Body of pancreas (tissue), 4 donors: ENCODE data around the gene RAD50. TPM values are rescaled to one million over a fixed set of nuclear protein-coding genes. Genes with fewer than 3 reads are reported as not detected.
"Not testable (repeated sequence)": the region's sequence is repeated elsewhere in the genome, so short reads cannot be mapped to it uniquely, and the experiment has no call there.

Source experiments
- ATAC-seq: fragments of 150-250 bp; one replicate; pipeline ENCODE4 v1.9.1; 2016
- DNase-seq, 4 donors: peaks; one replicate each; pipeline ENCODE4 v3.0.0-alpha.2; 2019
- H3K27ac ChIP-seq, 4 donors: fragments of 200-600 bp; sonication (generic); 1 replicate in 3 of 4; 2 replicates in 1 of 4; pipeline versions ENCODE4 v1.5.1 to v1.6.1; 2016 to 2019; ENCODE audit warnings: mild to moderate bottlenecking in 1 of 4, mixed read lengths in 1 of 4, moderate library complexity in 1 of 4
- H3K27me3 ChIP-seq, 2 donors: fragments of 200-600 bp; sonication (generic); one replicate each; pipeline ENCODE4 v1.6.0; 2016; ENCODE audit warnings: mild to moderate bottlenecking in 1 of 2
- H3K36me3 ChIP-seq, 2 donors: fragments of 200-600 bp; sonication (generic); replicated peaks in 1 of 2; 2 replicates each; pipeline ENCODE4 v1.5.1; 2016; ENCODE audit warnings: low read depth in 2 of 2; ENCODE audit not compliant: insufficient read depth in 1 of 2
- H3K4me1 ChIP-seq: fragments of 200-600 bp; sonication (generic); one replicate; pipeline ENCODE4 v1.6.0; 2016
- H3K4me3 ChIP-seq, 2 donors: fragments of 200-600 bp; sonication (generic); 1 replicate in 1 of 2; 2 replicates in 1 of 2; pipeline ENCODE4 v1.5.1; 2016 to 2019
- H3K9me3 ChIP-seq, 3 donors: fragments of 200-600 bp; sonication (generic); 1 replicate in 2 of 3; 2 replicates in 1 of 3; pipeline ENCODE4 v1.5.1; 2016
- POLR2A ChIP-seq, 3 donors: fragments of 450-650 bp; IDR thresholded peaks; one replicate each; pipeline ENCODE4 v1.6.1; 2016; ENCODE audit warnings: antibody characterized with exemption in 3 of 3, mild to moderate bottlenecking in 2 of 3
- WGBS, 2 donors: methylation state at CpG; one replicate each; pipeline ENCODE4 v1.1.5; 2017; 5-methylcytosine and 5-hydroxymethylcytosine counted together
- intact Hi-C: fragments of 100-400 bp; cut with DNase I; formaldehyde crosslinking; loops from one replicate; pipeline ENCODE4 v1.15.1; 2023
- total RNA-seq, 2 donors: library from RNA; depleted of rRNA; stranded (reverse); fragments of >200 nt; gene quantifications; one replicate each; pipeline ENCODE4 v1.1.0, GENCODE V29; 2016
- TF ChIP-seq, protein P1 (sequence below), 7 experiments: fragments of 450-650 bp in 4 of 7; fragments of 200-600 bp in 3 of 7; sonication (generic) in 3 of 7; IDR thresholded peaks; one replicate each; pipeline ENCODE4 v1.5.1; 2016 to 2019; ENCODE audit warnings: antibody characterized with exemption in 7 of 7

RAD50 gene
- total RNA-seq, 2 donors from 2014 or later: 18.7 to 42.5 TPM

DNA sequence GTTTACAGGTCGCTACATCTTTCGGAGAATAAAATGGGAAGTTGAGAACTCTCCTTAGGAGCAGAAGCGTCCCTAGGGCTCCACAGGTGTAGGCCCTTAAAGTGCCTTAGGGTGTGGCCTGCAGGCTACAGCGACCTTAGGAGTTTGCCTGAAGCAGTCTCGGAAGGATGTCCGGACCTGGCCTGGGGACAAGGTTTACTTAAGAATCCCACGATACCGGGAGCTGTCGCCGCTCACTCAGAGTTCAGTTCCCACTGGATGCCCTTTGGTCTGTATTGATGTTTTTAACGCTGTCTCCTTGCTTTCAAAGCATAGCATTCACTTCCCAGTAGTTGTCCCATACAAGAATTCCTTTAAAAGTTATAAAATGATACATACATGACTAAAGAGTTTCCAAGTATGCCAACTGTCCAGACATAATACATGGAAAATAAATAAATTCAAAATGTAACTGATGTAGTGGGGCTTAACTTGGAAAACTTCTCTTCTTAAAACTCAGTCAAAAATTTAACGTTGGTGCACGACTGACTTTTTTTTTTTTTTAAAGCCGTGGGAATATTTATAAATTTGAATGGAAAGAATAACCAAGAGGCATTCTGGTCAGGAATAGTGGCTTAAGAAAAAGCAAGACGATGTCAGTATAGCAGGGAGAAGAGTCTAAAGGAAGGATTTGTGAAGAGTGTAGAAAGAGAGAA lies 848 bp downstream of the RAD50 start:
- ATAC-seq: peak; percentile 57
- Histone ChIP-seq H3K36me3 (no peaks in the 10 kb centered on the region), H3K4me1 (peaks cover 21% of the 10 kb centered on the region), H3K4me3 (peak overlapping the region; percentile 58 to 79), H3K27ac (peak overlapping the region; percentile 52 to 85 (median 80)), H3K27me3 (no peaks in the 10 kb centered on the region), H3K9me3 (no peaks in the 10 kb centered on the region)
- intact Hi-C loops: no loop called here
- peak; percentile 37 to 54 (median 44) for DNase-seq
- no peak for TF ChIP-seq POLR2A (IDR thresholded peaks at IDR 0.05)
- TF ChIP-seq, protein P1, sequence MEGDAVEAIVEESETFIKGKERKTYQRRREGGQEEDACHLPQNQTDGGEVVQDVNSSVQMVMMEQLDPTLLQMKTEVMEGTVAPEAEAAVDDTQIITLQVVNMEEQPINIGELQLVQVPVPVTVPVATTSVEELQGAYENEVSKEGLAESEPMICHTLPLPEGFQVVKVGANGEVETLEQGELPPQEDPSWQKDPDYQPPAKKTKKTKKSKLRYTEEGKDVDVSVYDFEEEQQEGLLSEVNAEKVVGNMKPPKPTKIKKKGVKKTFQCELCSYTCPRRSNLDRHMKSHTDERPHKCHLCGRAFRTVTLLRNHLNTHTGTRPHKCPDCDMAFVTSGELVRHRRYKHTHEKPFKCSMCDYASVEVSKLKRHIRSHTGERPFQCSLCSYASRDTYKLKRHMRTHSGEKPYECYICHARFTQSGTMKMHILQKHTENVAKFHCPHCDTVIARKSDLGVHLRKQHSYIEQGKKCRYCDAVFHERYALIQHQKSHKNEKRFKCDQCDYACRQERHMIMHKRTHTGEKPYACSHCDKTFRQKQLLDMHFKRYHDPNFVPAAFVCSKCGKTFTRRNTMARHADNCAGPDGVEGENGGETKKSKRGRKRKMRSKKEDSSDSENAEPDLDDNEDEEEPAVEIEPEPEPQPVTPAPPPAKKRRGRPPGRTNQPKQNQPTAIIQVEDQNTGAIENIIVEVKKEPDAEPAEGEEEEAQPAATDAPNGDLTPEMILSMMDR (IDR thresholded peaks at IDR 0.05): no peak
- 6 to 7% methylated on average over 11 to 15 of the region's 15 CpGs for WGBS, 2 donors

DNA sequence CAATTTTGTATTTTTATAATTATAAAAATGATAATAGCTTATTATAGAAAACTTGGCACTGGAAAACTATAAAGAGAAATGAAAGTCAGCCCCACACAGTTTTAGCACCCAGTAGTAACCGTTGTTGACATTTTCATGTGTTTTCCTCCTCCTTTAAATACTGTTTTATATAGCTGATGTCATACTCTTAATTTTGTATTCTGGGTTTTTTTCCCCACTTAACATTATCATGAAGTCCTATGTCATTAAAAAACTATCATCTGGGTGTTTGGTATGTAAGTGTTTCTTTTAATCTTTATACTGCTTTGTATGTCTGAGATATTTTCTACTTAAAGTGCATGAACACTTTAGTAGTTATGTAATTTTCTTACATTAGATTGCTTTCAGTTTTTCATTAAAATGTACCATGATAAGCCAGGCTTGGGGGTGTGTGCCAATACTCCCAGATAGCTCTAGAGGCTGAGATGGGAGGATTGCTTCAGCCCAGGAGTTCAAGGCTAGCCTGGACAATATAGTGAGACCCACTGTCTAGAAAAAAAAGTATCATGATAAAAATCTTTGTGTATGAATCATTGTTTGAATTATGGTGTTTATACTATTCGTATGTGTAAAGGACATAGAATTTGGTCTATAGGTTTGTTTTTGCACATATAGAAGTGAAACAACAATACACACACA lies 2.7 kb downstream of the RAD50 start:
- no peak for TF ChIP-seq POLR2A (IDR thresholded peaks at IDR 0.05)
- TF ChIP-seq, protein P1 (IDR thresholded peaks at IDR 0.05): no peak
- WGBS, 2 donors: 86% methylated on average over 2 of the region's 2 CpGs
- Histone ChIP-seq H3K4me1 (peaks cover 21% of the 10 kb centered on the region), H3K27ac (no peak overlapping the region), H3K4me3 (no peak overlapping the region), H3K36me3 (no peaks in the 10 kb centered on the region), H3K27me3 (no peaks in the 10 kb centered on the region), H3K9me3 (no peaks in the 10 kb centered on the region)
- intact Hi-C loops: no loop called here
- ATAC-seq (no peak), DNase-seq (no peak)

DNA sequence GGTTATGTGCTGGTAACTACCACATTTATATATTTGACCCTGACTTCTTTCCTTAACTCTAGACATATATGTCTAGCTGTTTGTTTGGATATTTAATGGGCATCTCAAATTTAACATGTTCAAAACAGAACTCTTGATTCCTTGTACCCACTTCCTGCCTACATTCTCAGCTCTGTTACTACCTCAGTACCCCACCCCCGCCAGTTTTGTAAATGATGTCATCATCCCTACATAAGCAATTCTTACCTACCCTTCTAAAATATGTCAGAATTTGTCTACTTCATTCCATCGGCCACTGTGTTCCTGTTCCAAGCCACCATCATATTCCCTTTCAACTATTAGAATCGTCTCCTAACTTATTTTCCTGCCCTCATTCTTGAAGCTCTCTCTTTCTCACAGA lies 4.8 kb downstream of the RAD50 start:
- WGBS, 2 donors: 92 to 95% methylated on average over 3 of the region's 3 CpGs
- intact Hi-C loops: no loop called here
- DNase-seq (no peak), ATAC-seq (no peak)
- Histone ChIP-seq H3K36me3 (no peaks in the 10 kb centered on the region), H3K4me1 (peaks cover 14% of the 10 kb centered on the region), H3K27ac (no peak overlapping the region), H3K27me3 (no peaks in the 10 kb centered on the region), H3K9me3 (no peaks in the 10 kb centered on the region), H3K4me3 (no peak overlapping the region)
- TF ChIP-seq, protein P1 (IDR thresholded peaks at IDR 0.05): no peak
- no peak for TF ChIP-seq POLR2A (IDR thresholded peaks at IDR 0.05)

DNA sequence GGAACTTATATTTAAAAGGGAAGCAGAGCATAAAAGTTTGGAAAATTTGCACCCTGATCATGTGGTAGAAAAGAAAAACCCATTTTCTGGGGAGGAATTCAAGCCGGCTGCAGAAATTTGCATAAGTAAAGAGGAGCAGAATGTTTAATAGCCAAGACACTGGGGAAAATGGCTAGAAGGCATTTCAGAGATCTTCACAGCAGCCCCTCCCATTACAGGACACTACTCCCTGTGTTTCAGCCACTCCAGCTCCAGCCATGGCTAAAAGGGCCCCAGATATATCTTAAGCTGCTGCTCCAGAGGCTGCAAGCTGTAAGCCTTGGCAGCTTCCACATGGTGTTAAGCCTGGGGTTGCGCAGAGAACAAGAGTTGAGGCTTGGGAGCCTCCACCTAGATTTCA lies 7.8 kb downstream of the RAD50 start:
- H3K36me3 ChIP-seq, DNase-seq, ATAC-seq, H3K27me3 ChIP-seq, H3K4me1 ChIP-seq, H3K27ac ChIP-seq, intact Hi-C loops, H3K9me3 ChIP-seq, H3K4me3 ChIP-seq: not testable (repeated sequence)
- WGBS, 2 donors: 96 to 100% methylated on average over 1 to 2 of the region's 2 CpGs

DNA sequence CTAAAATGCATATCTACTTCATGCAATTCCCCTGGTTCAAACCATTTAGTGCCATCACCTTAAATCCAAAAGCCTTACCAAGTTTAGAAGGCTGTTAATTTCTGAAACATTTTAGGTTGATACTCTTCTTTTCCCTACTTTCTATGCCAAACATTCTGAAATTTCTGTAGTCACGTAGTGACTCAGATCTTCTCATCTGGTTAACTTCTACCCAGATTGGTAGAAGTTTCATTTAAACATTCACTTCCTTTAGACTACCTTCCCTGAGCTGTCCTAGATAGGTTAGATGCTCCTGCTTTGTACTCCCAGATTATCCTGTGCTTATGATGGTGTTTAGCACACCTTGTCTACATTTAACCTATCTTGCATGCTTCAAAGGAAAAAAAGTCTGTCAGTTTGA lies 9.9 kb downstream of the RAD50 start:
- WGBS, 2 donors: 93 to 100% methylated on average over 1 of the region's 1 CpG
- no peaks in the 10 kb centered on the region for H3K9me3 ChIP-seq
- H3K27me3 ChIP-seq: no peaks in the 10 kb centered on the region
- intact Hi-C loops: no loop called here
- H3K36me3 ChIP-seq: peaks cover 0 to 2% of the 10 kb centered on the region in 2 donors
- DNase-seq (no peak), ATAC-seq (no peak)
- H3K27ac ChIP-seq: no peak overlapping the region
- no peaks in the 10 kb centered on the region for H3K4me1 ChIP-seq
- no peak overlapping the region for H3K4me3 ChIP-seq
- no peak for TF ChIP-seq POLR2A (IDR thresholded peaks at IDR 0.05)
- TF ChIP-seq, protein P1 (IDR thresholded peaks at IDR 0.05): no peak
